ENCODE measurements around the gene EXOSC5. TPM values are rescaled to one million over a fixed set of nuclear protein-coding genes. Genes with fewer than 3 reads are reported as not detected.
A peak's percentile ranks its signal among the peaks of the same experiment; 100 is the strongest.

The EXOSC5 gene
- total and polyA plus RNA-seq, 9 of the 15 experiments (the other 6 are each of a cell fraction or from before 2014, with no cell fraction given): 10.9 to 75.5 (median 37.8) TPM

DNA sequence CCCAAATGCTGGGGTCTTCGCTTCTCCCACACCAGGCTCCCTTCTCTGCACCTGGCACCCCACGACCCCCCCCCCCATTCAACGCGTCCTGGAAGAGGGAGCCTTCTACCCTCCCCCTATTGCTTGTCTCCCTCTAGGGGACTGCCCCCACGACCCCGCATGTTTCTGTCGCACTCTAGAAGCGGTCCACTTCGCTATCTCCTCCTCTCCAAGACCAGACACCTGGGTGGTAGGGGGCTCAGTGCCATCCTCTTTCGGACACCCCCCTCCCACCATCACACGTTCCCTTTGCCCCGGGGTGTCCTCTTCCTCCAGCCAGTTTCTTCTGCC is 44.9 kb downstream of the EXOSC5 start (continued):
- TF ChIP-seq DIDO1 (tag; IDR thresholded peaks at IDR 0.05; ENCODE audit: low read depth) (0 out of 2 replicates have a peak, but pooled peaks have one; percentile 28), BRD9 (IDR thresholded peaks at IDR 0.05; ENCODE audit: low read depth, partially characterized antibody) (no peak), HNRNPLL (IDR thresholded peaks at IDR 0.05; ENCODE audit: low read depth, low read length, poor library complexity, severe bottlenecking) (no peak), CREBBP (IDR thresholded peaks at IDR 0.05; ENCODE audit: low read depth, low read length) (no peak), PTTG1 (tag; IDR thresholded peaks at IDR 0.05; ENCODE audit: low read depth) (no peak), NFE2 (IDR thresholded peaks at IDR 0.05; ENCODE audit: low read depth) (no peak; the same call in 1 of the 2 replicates), POLR3A (IDR thresholded peaks at IDR 0.05; ENCODE audit: borderline replicate concordance, extremely low read depth, insufficient read depth, insufficient read length) (no peak), ZNF146 (CRISPR knock-in tag; IDR thresholded peaks at IDR 0.05; ENCODE audit: unreplicated experiment) (no peak), STAT5B (CRISPR knock-in tag; IDR thresholded peaks at IDR 0.05) (no peak), CCAR2 (IDR thresholded peaks at IDR 0.05; ENCODE audit: low read depth, low read length) (no peak), ZNF699 (CRISPR knock-in tag; IDR thresholded peaks at IDR 0.05; ENCODE audit: insufficient replicate concordance) (no peak), ZNF586 (CRISPR knock-in tag; conservative IDR thresholded peaks at IDR 0.05) (no peak), MTF1 (CRISPR knock-in tag; IDR thresholded peaks at IDR 0.05; ENCODE audit: borderline replicate concordance) (no peak), FUS (optimal IDR thresholded peaks at IDR 0.05; ENCODE audit: low read depth, low read length) (no peak), ATF7 (IDR thresholded peaks at IDR 0.05) (no peak), SRSF3 (IDR thresholded peaks at IDR 0.05; ENCODE audit: insufficient read depth, low read length) (no peak), SOX6 (IDR thresholded peaks at IDR 0.05) (no peak), MCM3 (IDR thresholded peaks at IDR 0.05) (no peak), SPI1 (IDR thresholded peaks at IDR 0.05; ENCODE audit: borderline replicate concordance, low read depth, low read length) (peak; percentile 69), CBFA2T2 (conservative IDR thresholded peaks at IDR 0.05) (no peak)
- TF ChIP-seq, protein P1, sequence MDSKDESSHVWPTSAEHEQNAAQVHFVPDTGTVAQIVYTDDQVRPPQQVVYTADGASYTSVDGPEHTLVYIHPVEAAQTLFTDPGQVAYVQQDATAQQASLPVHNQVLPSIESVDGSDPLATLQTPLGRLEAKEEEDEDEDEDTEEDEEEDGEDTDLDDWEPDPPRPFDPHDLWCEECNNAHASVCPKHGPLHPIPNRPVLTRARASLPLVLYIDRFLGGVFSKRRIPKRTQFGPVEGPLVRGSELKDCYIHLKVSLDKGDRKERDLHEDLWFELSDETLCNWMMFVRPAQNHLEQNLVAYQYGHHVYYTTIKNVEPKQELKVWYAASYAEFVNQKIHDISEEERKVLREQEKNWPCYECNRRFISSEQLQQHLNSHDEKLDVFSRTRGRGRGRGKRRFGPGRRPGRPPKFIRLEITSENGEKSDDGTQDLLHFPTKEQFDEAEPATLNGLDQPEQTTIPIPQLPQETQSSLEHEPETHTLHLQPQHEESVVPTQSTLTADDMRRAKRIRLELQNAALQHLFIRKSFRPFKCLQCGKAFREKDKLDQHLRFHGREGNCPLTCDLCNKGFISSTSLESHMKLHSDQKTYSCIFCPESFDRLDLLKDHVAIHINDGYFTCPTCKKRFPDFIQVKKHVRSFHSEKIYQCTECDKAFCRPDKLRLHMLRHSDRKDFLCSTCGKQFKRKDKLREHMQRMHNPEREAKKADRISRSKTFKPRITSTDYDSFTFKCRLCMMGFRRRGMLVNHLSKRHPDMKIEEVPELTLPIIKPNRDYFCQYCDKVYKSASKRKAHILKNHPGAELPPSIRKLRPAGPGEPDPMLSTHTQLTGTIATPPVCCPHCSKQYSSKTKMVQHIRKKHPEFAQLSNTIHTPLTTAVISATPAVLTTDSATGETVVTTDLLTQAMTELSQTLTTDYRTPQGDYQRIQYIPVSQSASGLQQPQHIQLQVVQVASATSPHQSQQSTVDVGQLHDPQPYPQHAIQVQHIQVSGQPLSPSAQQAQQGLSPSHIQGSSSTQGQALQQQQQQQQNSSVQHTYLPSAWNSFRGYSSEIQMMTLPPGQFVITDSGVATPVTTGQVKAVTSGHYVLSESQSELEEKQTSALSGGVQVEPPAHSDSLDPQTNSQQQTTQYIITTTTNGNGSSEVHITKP (IDR thresholded peaks at IDR 0.05; ENCODE audit: partially characterized antibody): peak; percentile 89
- TF ChIP-seq, protein P2, sequence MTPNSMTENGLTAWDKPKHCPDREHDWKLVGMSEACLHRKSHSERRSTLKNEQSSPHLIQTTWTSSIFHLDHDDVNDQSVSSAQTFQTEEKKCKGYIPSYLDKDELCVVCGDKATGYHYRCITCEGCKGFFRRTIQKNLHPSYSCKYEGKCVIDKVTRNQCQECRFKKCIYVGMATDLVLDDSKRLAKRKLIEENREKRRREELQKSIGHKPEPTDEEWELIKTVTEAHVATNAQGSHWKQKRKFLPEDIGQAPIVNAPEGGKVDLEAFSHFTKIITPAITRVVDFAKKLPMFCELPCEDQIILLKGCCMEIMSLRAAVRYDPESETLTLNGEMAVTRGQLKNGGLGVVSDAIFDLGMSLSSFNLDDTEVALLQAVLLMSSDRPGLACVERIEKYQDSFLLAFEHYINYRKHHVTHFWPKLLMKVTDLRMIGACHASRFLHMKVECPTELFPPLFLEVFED (CRISPR knock-in tag; conservative IDR thresholded peaks at IDR 0.05): no peak
- TF ChIP-seq, protein P3, sequence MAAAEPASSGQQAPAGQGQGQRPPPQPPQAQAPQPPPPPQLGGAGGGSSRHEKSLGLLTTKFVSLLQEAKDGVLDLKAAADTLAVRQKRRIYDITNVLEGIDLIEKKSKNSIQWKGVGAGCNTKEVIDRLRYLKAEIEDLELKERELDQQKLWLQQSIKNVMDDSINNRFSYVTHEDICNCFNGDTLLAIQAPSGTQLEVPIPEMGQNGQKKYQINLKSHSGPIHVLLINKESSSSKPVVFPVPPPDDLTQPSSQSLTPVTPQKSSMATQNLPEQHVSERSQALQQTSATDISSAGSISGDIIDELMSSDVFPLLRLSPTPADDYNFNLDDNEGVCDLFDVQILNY (CRISPR knock-in tag; IDR thresholded peaks at IDR 0.05): no peak
- TF ChIP-seq, protein P4, sequence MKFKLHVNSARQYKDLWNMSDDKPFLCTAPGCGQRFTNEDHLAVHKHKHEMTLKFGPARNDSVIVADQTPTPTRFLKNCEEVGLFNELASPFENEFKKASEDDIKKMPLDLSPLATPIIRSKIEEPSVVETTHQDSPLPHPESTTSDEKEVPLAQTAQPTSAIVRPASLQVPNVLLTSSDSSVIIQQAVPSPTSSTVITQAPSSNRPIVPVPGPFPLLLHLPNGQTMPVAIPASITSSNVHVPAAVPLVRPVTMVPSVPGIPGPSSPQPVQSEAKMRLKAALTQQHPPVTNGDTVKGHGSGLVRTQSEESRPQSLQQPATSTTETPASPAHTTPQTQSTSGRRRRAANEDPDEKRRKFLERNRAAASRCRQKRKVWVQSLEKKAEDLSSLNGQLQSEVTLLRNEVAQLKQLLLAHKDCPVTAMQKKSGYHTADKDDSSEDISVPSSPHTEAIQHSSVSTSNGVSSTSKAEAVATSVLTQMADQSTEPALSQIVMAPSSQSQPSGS (CRISPR knock-in tag; IDR thresholded peaks at IDR 0.05): no peak
